ENCODE results near the gene PDE5A. TPM values are rescaled to one million over a fixed set of nuclear protein-coding genes. Genes with fewer than 3 reads are reported as not detected.
A peak's percentile ranks its signal among the peaks of the same experiment; 100 is the strongest.

PDE5A gene
- total and polyA plus RNA-seq, 2 donors (not counting 3 experiments of a cell fraction or from before 2014, with no cell fraction given) = 0.73 to 2.3 TPM

GRCh38 chr4:119655111-119655837 is 26.7 kb upstream of the PDE5A start:
- H3K27me3 ChIP-seq (ENCODE audit: control insufficient read depth in 2 of 2, insufficient read depth in 2 of 2, low read length in 2 of 2) = no peaks in the 10 kb centered on the region
- ChIA-PET CTCF (interaction anchor here (2.2 to 6.8 kb wide), 2 partner anchors 27 to 96 kb away, joined by 4 to 49 read pairs; partner anchors contain the start of gene PDE5A), POLR2A (no interaction called here)
- H3K4me2 ChIP-seq (ENCODE audit: insufficient read depth, low read length) = peak overlapping the region; percentile 8
- no peak overlapping the region for H3K9ac ChIP-seq (replicated peaks; ENCODE audit: extremely low read depth, insufficient read depth, low read length)
- FAIRE-seq (no peak), DNase-seq (ENCODE audit: low read depth, low spot score) (peak; percentile 50)
- intact Hi-C loops (cut with micrococcal nuclease) = loop anchor here (5.0 kb wide), 1 partner anchor 72 kb away; no protein-coding TSS in a partner anchor
- H3K9me3 ChIP-seq (replicated peaks; ENCODE audit: control insufficient read depth, insufficient read depth, low read length) = no peaks in the 10 kb centered on the region
- H2AFZ ChIP-seq (ENCODE audit: low read depth, low read length) = peak overlapping the region; percentile 15
- H3K4me3 ChIP-seq (replicated peaks in 1 of 3; ENCODE audit: insufficient read depth in 1 of 3, low read depth in 1 of 3, low read length in 3 of 3) = no peak overlapping the region
- H3K27ac ChIP-seq (ENCODE audit: insufficient read depth, low read depth, low read length) = no peak overlapping the region
- no peaks in the 10 kb centered on the region for H3K9me1 ChIP-seq (replicated peaks; ENCODE audit: control insufficient read depth, extremely low read depth, insufficient read depth, low read length)
- H3K79me2 ChIP-seq (ENCODE audit: control insufficient read depth, insufficient read depth, low read length) = no peaks in the 10 kb centered on the region
- no TSS peak for BruUV-seq (replicated peaks)
- no peaks in the 10 kb centered on the region for H3K36me3 ChIP-seq (ENCODE audit: control insufficient read depth in 2 of 2, extremely low read depth in 1 of 2, insufficient read depth in 2 of 2, low read length in 2 of 2)
- dilution Hi-C loops (cut with MboI; ENCODE audit: extremely low pct_ligation_motif_present, low sequenced_read_pairs) = no loop called here
- no peaks in the 10 kb centered on the region for H4K20me1 ChIP-seq (replicated peaks; ENCODE audit: control insufficient read depth, extremely low read depth, insufficient read depth, low read length)
- TF ChIP-seq GATA2 (IDR thresholded peaks at IDR 0.05; ENCODE audit: insufficient read depth, insufficient read length, low read depth, low read length) (no peak), POLR2AphosphoS5 (IDR thresholded peaks at IDR 0.05; ENCODE audit: insufficient read depth, low read depth, low read length) (no peak), FOS (IDR thresholded peaks at IDR 0.05; ENCODE audit: borderline replicate concordance, insufficient read depth, low read length) (no peak)
- peaks cover 19% of the 10 kb centered on the region for H3K4me1 ChIP-seq (ENCODE audit: control insufficient read depth, extremely low read depth, insufficient read depth, low read length)

- Histone ChIP-seq H3K9me1 (replicated peaks; ENCODE audit: control insufficient read depth, extremely low read depth, insufficient read depth, low read length) (no peaks in the 10 kb centered on the region), H4K20me1 (replicated peaks; ENCODE audit: control insufficient read depth, extremely low read depth, insufficient read depth, low read length) (no peaks in the 10 kb centered on the region), H3K4me3 (replicated peaks in 1 of 3; ENCODE audit: insufficient read depth in 1 of 3, low read depth in 1 of 3, low read length in 3 of 3) (no peak overlapping the region), H3K36me3 (ENCODE audit: control insufficient read depth in 2 of 2, extremely low read depth in 1 of 2, insufficient read depth in 2 of 2, low read length in 2 of 2) (no peaks in the 10 kb centered on the region), H3K79me2 (ENCODE audit: control insufficient read depth, insufficient read depth, low read length) (no peaks in the 10 kb centered on the region), H3K9ac (replicated peaks; ENCODE audit: extremely low read depth, insufficient read depth, low read length) (no peak overlapping the region), H3K9me3 (replicated peaks; ENCODE audit: control insufficient read depth, insufficient read depth, low read length) (no peaks in the 10 kb centered on the region), H3K27me3 (ENCODE audit: control insufficient read depth in 2 of 2, insufficient read depth in 2 of 2, low read length in 2 of 2) (no peaks in the 10 kb centered on the region), H2AFZ (ENCODE audit: low read depth, low read length) (no peak overlapping the region), H3K4me2 (ENCODE audit: insufficient read depth, low read length) (no peak overlapping the region), H3K27ac (ENCODE audit: insufficient read depth, low read depth, low read length) (no peak overlapping the region), H3K4me1 (ENCODE audit: control insufficient read depth, extremely low read depth, insufficient read depth, low read length) (peaks cover 19% of the 10 kb centered on the region)
- CTCF ChIA-PET = interaction anchor here (0.9 to 6.8 kb wide), 5 partner anchors 8 to 95 kb away, joined by 3 to 49 read pairs (median 4); partner anchors contain the start of gene PDE5A
- DNase-seq (ENCODE audit: low read depth, low spot score) (no peak), FAIRE-seq (peak; percentile 57)
- POLR2A ChIA-PET = no interaction called here
- BruUV-seq (replicated peaks) = no TSS peak
- intact Hi-C loops (cut with micrococcal nuclease) = no loop called here
- dilution Hi-C loops (cut with MboI; ENCODE audit: extremely low pct_ligation_motif_present, low sequenced_read_pairs) = no loop called here
- TF ChIP-seq MAX (IDR thresholded peaks at IDR 0.05; ENCODE audit: insufficient read depth, insufficient read length) (no peak), EZH2 (IDR thresholded peaks at IDR 0.05; ENCODE audit: borderline replicate concordance, low read depth, low read length, severe bottlenecking) (no peak), GATA2 (IDR thresholded peaks at IDR 0.05; ENCODE audit: insufficient read depth, insufficient read length, low read depth, low read length) (no peak), JUN (IDR thresholded peaks at IDR 0.05; ENCODE audit: borderline replicate concordance, insufficient read depth, insufficient read length, low read depth) (no peak), FOS (IDR thresholded peaks at IDR 0.05; ENCODE audit: borderline replicate concordance, insufficient read depth, low read length) (no peak), POLR2AphosphoS5 (IDR thresholded peaks at IDR 0.05; ENCODE audit: insufficient read depth, low read depth, low read length) (no peak), MYC (IDR thresholded peaks at IDR 0.05; ENCODE audit: low read depth, low read length) (no peak), POLR2A (IDR thresholded peaks at IDR 0.05; ENCODE audit: low read depth, low read length) (no peak), CTCF (IDR thresholded peaks at IDR 0.05; ENCODE audit: extremely low read depth in 1 of 2, insufficient read depth in 1 of 2, low read depth in 1 of 2, low read length in 2 of 2) (no peak)
These were observed 25.4 kb upstream of the PDE5A start for GRCh38 chr4:119653990-119654389.
